BLaER1 (cell line): ENCODE results near the gene ASIC3.

Experiments
- H3K27ac ChIP-seq: shearing (Covaris generic); formaldehyde crosslinking; 2 replicates; pipeline ENCODE4 v1.8.1; 2022
- H3K27me3 ChIP-seq: shearing (Covaris generic); formaldehyde crosslinking; 2 replicates; pipeline ENCODE4 v1.8.1; 2022
- H3K36me3 ChIP-seq: shearing (Covaris generic); formaldehyde crosslinking; 2 replicates; pipeline ENCODE4 v1.8.1; 2022
- H3K4me1 ChIP-seq: shearing (Covaris generic); formaldehyde crosslinking; 2 replicates; pipeline ENCODE4 v1.8.1; 2022
- H3K4me2 ChIP-seq: shearing (Covaris generic); formaldehyde crosslinking; 2 replicates; pipeline ENCODE4 v1.8.1; 2022
- H3K4me3 ChIP-seq: shearing (Covaris generic); formaldehyde crosslinking; 2 replicates; pipeline ENCODE4 v1.8.1; 2022
- H3K9ac ChIP-seq: shearing (Covaris generic); formaldehyde crosslinking; 2 replicates; pipeline ENCODE4 v1.8.1; 2022
- H3K9me3 ChIP-seq: shearing (Covaris generic); formaldehyde crosslinking; 2 replicates; pipeline ENCODE4 v1.8.1; 2022
- H4K20me1 ChIP-seq: shearing (Covaris generic); formaldehyde crosslinking; 2 replicates; pipeline ENCODE4 v1.8.1; 2022
- Cebpa-rat ChIP-seq: shearing (Covaris generic); IDR thresholded peaks from 2 replicates; pipeline ENCODE4 v1.8.1; 2022

ASIC3 gene

DNA sequence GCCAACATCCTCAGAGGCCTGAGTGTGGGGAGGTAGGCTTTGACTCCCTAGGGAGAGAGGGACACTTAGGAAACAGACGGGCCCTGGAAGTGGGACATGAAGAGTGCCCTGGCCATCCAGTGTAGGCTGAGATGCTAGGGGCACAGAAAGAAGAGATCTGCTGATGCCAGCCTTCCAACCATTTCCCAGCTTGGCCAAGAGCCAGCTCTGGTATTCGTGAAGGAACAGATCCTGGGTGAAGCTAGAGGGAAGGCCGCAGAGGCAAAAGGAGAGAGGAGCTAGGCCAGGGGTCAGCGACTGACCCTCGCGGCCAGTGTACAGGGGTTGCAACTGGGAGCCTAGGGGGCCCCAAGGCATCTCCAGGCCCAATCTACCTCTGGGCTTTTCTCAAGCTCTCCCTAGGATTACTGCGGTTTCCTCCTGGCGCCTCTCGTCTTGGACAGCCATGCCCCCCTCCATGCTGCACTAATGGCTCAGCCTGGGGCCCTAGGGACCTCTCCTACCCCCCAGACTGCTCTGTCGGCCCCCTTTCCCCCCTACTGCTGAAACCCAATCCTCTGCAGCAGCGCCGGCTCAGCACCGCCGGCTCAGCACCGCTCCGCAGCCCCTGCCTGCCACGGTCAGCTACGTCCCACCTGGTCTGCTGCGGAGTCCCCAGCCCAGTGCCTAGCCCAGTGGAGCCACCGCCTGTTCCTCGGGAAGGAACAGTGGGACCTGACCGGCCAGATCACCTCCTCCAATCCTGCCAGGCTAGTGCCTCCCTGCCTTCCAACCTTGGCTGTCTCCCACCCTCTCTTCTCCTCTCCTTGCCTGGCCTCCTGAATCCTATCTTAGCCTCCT lies at the start of gene ASIC3:
ASIC3 (plus strand) TSS at position 556 of the 840 bp plus-strand sequence. CDS start 355 bp downstream, outside the sequence.
- Histone ChIP-seq H3K9me3 (no peaks in the 10 kb centered on the region), H3K36me3 (peaks cover 12% of the 10 kb centered on the region; the same call in 1 of the 2 replicates), H3K27me3 (0 out of 2 replicates have a peak, but pooled peaks cover 6% of the 10 kb centered on the region), H3K4me2 (no peak within 1 kb of the TSS), H3K4me3 (no peak within 1 kb of the TSS), H3K4me1 (peaks cover 27% of the 10 kb centered on the region), H3K9ac (no peak within 1 kb of the TSS), H4K20me1 (0 out of 2 replicates have a peak, but pooled peaks cover 18% of the 10 kb centered on the region), H3K27ac (no peak within 1 kb of the TSS)
- TF ChIP-seq Cebpa-rat = no peak

DNA sequence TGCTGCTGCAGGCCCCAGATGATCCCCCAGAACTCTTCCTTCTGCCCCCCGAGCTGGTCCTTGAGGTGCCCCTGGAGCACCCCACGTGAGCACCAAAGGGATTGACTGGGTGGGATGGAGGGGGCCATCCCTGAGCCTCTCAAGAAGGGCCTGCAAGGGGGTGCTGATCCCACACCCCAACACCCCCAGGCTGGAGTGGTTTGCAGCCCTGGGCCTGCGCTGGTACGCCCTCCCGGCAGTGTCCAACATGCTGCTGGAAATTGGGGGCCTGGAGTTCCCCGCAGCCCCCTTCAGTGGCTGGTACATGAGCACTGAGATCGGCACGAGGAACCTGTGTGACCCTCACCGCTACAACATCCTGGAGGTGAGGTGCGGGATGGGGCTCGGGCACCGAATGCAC lies 49.3 kb upstream of the ASIC3 start:
- Histone ChIP-seq H3K9me3 (no peaks in the 10 kb centered on the region), H4K20me1 (no peaks in the 10 kb centered on the region), H3K4me3 (no peak overlapping the region), H3K9ac (no peak overlapping the region), H3K4me2 (no peak overlapping the region), H3K27ac (no peak overlapping the region), H3K27me3 (no peaks in the 10 kb centered on the region), H3K4me1 (peaks cover 42% of the 10 kb centered on the region), H3K36me3 (peaks cover 27% of the 10 kb centered on the region)
- no peak for TF ChIP-seq Cebpa-rat

DNA sequence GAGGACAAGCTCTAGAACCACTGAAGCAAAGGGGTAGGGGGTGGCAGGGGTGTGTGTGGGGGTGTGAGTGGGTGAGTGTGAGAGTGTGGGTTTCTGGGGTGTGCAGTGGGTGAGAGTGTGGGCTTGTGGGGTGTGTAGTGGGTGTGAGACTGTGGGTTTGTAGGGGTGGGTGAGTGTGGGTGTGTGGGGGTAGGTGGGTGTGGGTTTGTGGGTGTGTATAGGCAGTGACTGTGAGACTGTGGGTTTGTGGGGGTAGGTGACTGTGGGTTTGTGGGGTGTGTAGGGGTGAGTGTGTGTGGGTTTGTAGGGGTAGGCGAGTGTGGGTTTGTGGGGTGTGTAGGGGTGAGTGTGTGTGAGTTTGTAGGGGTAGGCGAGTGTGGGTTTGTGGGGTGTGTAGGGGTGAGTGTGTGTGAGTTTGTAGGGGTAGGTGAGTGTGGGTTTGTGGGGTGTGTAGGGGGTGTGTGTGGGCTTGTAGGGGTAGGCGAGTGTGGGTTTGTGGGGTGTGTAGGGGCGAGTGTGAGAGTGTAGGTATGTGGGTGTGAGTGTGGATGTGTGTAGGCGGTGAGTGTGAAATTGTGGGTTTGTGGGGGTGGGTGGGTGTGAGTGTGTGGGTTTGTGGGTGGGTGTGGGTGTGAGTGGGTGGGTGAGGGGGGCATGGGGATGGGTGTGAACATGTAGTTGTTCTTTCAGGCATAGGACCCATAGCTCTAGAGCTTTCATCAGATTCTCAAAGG lies 48.7 kb upstream of the ASIC3 start:
- no peaks in the 10 kb centered on the region for H4K20me1 ChIP-seq
- TF ChIP-seq Cebpa-rat = no peak
- H3K9me3 ChIP-seq = no peaks in the 10 kb centered on the region
- H3K4me3 ChIP-seq = no peak overlapping the region
- H3K27ac ChIP-seq = no peak overlapping the region
- H3K27me3 ChIP-seq = no peaks in the 10 kb centered on the region
- no peak overlapping the region for H3K9ac ChIP-seq
- H3K4me2 ChIP-seq = no peak overlapping the region
- H3K4me1 ChIP-seq = peaks cover 38% of the 10 kb centered on the region
- H3K36me3 ChIP-seq = peaks cover 27% of the 10 kb centered on the region

DNA sequence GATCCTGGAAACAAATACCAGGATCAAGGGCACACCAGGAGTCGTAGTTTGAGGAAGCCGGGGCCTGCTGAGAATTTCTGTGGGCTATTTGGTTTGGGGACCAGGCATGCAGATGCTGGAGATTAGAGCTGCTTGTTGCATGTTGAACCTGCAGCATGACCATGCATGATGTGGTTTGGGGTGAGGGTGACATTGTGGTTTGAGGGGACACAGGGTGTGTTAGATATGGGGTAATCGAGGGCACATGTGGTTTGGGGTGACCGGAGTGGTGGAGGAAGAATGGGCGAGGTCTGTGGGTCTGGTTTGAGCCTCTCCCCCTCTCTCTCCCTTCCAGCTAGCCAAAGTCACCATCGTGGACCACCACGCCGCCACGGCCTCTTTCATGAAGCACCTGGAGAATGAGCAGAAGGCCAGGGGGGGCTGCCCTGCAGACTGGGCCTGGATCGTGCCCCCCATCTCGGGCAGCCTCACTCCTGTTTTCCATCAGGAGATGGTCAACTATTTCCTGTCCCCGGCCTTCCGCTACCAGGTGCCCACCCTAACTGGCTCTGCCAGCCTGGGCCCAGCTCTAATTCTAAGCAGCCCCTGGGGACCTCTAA lies 47.3 kb upstream of the ASIC3 start:
- TF ChIP-seq Cebpa-rat = no peak
- H3K4me1 ChIP-seq = peaks cover 44% of the 10 kb centered on the region
- H3K9ac ChIP-seq = no peak overlapping the region
- H3K27ac ChIP-seq = peak overlapping the region; percentile 7; the same call in 1 of the 2 replicates
- H3K4me3 ChIP-seq = no peak overlapping the region
- no peaks in the 10 kb centered on the region for H3K9me3 ChIP-seq
- peaks cover 27% of the 10 kb centered on the region for H3K36me3 ChIP-seq
- H3K27me3 ChIP-seq = no peaks in the 10 kb centered on the region
- no peaks in the 10 kb centered on the region for H4K20me1 ChIP-seq
- H3K4me2 ChIP-seq = 0 out of 2 replicates have a peak overlapping the region, but pooled peaks have one; percentile 14

DNA sequence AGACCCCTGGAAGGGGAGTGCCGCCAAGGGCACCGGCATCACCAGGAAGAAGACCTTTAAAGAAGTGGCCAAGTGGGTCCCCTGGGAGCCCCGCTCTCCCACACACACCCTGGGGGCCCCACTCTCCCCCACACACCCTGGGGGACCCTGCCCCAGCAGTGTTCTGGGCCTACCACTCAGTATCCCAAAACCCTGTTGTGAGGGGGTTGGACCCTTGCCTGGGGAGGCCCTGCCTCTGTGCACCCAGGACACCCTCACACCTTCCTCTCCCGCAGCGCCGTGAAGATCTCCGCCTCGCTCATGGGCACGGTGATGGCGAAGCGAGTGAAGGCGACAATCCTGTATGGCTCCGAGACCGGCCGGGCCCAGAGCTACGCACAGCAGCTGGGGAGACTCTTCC lies 46.8 kb upstream of the ASIC3 start:
- Histone ChIP-seq H3K4me2 (no peak overlapping the region), H3K4me3 (no peak overlapping the region), H4K20me1 (no peaks in the 10 kb centered on the region), H3K36me3 (peaks cover 27% of the 10 kb centered on the region), H3K27me3 (no peaks in the 10 kb centered on the region), H3K9ac (no peak overlapping the region), H3K4me1 (peaks cover 50% of the 10 kb centered on the region), H3K27ac (peak overlapping the region; percentile 7; the same call in 1 of the 2 replicates), H3K9me3 (no peaks in the 10 kb centered on the region)
- TF ChIP-seq Cebpa-rat = no peak

DNA sequence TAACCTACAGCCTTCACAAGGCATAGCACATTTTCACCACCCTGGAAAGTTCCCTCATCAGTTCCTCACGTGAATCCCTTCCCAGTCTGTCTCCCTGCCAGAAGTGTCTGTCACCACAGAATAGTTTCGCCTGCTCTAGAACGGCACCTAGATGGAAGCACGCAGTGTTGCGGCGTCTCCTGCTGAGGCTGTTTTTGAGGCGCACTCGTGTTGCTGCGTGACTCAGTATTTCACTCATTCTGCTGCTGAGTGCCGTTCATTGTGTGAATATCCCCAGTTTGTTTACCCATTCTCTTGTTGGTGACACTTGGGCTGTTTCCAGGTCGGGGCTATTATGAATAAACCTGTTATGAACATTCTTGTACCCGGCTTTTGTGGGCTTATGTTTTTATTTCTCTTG lies 44.8 kb upstream of the ASIC3 start:
- TF ChIP-seq Cebpa-rat = no peak

DNA sequence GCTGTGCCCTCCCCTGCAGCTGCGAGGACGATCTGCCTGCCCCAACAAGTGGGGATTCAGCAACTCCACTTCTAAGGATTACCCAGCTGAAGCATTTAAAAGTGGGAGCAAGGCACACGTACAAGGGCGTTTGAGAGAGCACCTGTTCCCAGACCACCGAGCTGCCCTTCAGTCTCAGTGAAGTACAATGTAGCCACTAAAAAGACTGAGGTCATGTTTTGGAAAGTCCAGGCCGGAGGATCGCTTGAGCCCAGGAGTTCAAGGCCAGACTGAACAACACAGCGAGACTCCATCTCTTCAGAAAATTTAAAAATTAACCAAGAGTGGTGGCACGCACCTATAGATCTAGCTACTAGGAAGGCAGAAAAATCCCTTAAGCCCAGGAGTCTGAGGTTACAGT lies 42.8 kb upstream of the ASIC3 start:
- Histone ChIP-seq H3K27ac (peak overlapping the region; percentile 46; the same call in 1 of the 2 replicates), H3K9me3 (no peaks in the 10 kb centered on the region), H3K4me3 (no peak overlapping the region), H3K9ac (no peak overlapping the region; the same call in 1 of the 2 replicates), H3K27me3 (no peaks in the 10 kb centered on the region), H3K4me2 (peak overlapping the region; percentile 99), H3K36me3 (peaks cover 16% of the 10 kb centered on the region), H3K4me1 (peaks cover 68% of the 10 kb centered on the region), H4K20me1 (no peaks in the 10 kb centered on the region)
- no peak for TF ChIP-seq Cebpa-rat

More for the DNA sequence above, 44.8 kb upstream of the ASIC3 start:
- no peaks in the 10 kb centered on the region for H3K27me3 ChIP-seq
- H4K20me1 ChIP-seq = no peaks in the 10 kb centered on the region
- no peaks in the 10 kb centered on the region for H3K9me3 ChIP-seq
- H3K27ac ChIP-seq = no peak overlapping the region
- H3K4me3 ChIP-seq = no peak overlapping the region
- H3K9ac ChIP-seq = no peak overlapping the region
- peaks cover 50% of the 10 kb centered on the region for H3K4me1 ChIP-seq
- H3K4me2 ChIP-seq = no peak overlapping the region
- H3K36me3 ChIP-seq = peaks cover 24% of the 10 kb centered on the region

DNA sequence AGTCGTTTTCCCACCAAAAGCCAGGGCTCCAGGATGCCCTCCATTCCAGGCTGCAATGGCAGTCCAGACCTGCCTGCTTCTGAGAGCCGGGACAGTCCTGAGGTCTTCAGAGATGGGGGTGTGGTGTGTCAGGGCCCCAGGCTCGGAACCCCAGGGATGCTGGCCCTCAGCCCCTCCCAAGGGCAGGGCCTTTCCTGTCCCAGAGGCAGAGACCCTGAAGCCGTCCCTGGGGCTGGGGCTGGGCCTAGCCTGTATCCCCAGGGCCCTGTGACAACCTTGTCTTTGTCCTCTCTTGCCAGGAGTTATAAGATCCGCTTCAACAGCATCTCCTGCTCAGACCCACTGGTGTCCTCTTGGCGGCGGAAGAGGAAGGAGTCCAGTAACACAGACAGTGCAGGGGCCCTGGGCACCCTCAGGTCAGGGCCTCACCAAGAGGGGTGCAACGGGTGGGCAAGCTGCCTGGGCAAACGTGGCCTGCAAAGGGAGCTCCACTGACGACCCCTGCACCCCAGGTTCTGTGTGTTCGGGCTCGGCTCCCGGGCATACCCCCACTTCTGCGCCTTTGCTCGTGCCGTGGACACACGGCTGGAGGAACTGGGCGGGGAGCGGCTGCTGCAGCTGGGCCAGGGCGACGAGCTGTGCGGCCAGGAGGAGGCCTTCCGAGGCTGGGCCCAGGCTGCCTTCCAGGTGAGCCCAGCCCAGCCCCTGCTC lies 41.6 kb upstream of the ASIC3 start:
- Histone ChIP-seq H4K20me1 (no peaks in the 10 kb centered on the region), H3K4me1 (peaks cover 71% of the 10 kb centered on the region), H3K4me2 (peak overlapping the region; percentile 99), H3K27me3 (no peaks in the 10 kb centered on the region), H3K4me3 (peak overlapping the region; percentile 58), H3K9me3 (no peaks in the 10 kb centered on the region), H3K36me3 (peaks cover 4% of the 10 kb centered on the region; the same call in 1 of the 2 replicates), H3K9ac (peak overlapping the region; percentile 77), H3K27ac (peak overlapping the region; percentile 90)
- TF ChIP-seq Cebpa-rat = no peak

DNA sequence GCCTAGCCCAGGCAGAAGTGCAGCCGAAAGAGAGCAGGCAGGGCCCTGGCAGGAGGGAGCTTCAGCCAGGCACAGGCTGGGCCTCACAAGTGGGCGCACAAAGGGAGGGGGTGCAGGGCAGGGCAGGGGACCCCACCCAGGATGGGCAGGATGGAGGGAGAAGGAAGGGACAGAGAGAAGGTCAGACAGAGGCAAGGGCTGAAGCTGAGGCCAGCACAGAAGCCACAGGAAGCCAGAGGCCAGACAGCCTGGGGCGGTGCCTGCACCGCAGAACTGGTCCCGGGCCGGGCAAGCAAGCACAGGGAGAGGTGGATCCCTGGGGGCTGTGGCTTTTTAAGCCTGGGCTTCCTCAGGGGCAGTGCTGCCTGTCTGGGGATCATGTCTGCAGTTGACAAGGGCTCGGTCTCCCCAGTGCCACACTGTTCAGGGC lies 40.8 kb upstream of the ASIC3 start:
- H3K4me3 ChIP-seq = peak overlapping the region; percentile 58
- H3K27me3 ChIP-seq = no peaks in the 10 kb centered on the region
- peak overlapping the region; percentile 77 for H3K9ac ChIP-seq
- no peaks in the 10 kb centered on the region for H3K9me3 ChIP-seq
- H3K4me2 ChIP-seq = peak overlapping the region; percentile 99
- H3K36me3 ChIP-seq = no peaks in the 10 kb centered on the region
- no peaks in the 10 kb centered on the region for H4K20me1 ChIP-seq
- no peak for TF ChIP-seq Cebpa-rat
- peak overlapping the region; percentile 90 for H3K27ac ChIP-seq
- peaks cover 78% of the 10 kb centered on the region for H3K4me1 ChIP-seq
